Uterus (tissue), 2 donors: ENCODE results near the gene COX6B1.

Experiments used
- CTCF ChIP-seq, 4 experiments: fragments of 200-600 bp in 2 of 4; fragments of 450-650 bp in 2 of 4; sonication (generic) in 2 of 4; IDR thresholded peaks; one replicate each; pipeline ENCODE4 v1.5.1; 2016 to 2019; ENCODE audit warnings: antibody characterized with exemption in 4 of 4, mild to moderate bottlenecking in 2 of 4, moderate library complexity in 1 of 4
- POLR2A ChIP-seq, 2 donors: fragments of 450-650 bp; IDR thresholded peaks; one replicate each; pipeline ENCODE4 v1.6.1; 2016; ENCODE audit warnings: antibody characterized with exemption in 2 of 2, mild to moderate bottlenecking in 1 of 2, moderate library complexity in 1 of 2

GRCh38 chr19:35692010-35692409 lies 43.9 kb downstream of the COX6B1 start:
- TF ChIP-seq POLR2A (IDR thresholded peaks at IDR 0.05) = no peak
- TF ChIP-seq CTCF (IDR thresholded peaks at IDR 0.05) = no peak
